HG03457 (cell line): ENCODE results near the gene EEFSEC.

Source experiments
- ATAC-seq: cut with Tn5 transposase; IDR thresholded peaks from one replicate; pipeline ENCODE4 v1.9.1; 2021; ENCODE audit warnings: moderate number of reproducible peaks; ENCODE audit not compliant: unreplicated experiment

The EEFSEC gene

DNA sequence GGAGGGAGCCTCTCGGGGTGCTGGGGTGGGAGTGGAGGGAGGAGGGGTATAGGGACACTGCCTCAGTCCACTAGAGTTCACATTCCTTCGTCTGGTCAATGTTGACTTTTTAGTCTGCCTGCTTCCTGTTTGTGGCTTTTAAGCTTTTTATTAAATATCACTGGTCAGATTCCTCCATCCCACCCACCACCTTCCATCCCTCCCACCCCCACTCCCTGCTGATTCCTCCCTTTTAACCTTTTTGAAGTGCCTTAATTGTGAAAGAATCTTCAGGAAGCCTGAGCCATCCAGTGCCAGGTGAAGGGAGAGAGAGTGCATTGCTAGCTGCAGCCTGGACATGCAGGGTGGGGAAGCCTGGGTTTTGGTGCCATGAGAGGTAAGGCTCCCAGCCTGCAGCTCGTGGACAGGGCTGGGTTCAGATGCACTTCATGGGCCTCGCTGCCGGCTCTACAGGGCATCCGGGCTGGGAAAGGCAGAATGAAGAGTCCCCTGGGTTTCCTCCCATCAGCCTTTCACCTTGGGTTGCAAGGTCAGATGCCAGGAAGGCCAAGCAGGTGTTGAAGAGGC is 207.5 kb downstream of the EEFSEC start:
- ATAC-seq, result no peak

DNA sequence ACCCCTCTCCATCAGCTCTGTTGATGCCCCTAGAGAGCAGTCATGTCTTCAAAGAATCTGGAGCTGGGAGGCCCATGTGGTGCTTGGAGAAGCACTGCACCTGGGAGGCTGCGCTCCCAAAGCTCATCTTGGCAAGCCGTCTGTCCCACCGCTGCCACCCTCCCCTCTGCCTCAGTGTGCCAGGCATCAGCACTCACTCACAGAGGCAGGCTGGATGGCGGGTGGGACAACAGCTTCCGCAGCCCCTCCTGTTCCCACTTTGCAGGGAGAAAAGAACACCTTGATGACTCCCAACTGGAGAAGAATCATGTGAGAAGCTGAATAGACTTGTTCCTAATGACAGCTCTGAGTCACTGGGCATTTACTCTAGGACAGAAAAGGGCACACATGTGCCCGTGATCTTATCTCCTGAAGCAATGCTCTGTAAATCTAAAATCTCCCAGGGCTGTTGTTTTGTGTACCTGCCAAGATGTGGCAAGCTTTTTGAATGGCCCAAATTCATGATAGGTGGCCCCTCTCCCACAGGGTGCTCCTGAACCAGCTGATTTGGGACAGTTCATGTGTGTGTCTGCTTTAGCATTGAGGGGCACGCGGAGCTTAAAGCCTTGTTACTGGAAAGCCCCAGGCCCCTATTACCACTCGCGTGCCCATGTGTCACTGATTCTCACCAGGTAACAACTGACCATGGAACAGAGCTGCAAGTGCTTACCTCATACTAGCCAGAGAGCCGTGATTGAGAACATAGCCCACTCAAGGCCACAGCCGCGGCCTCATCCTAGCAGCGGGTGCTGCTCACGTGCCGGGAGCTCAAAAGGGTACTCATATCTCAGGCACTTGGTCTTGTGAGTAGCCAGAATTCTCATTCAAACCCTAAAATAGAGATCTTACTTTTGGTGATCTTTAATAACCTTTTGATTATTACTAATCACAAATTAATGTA is 209.0 kb downstream of the EEFSEC start:
- no peak for ATAC-seq

DNA sequence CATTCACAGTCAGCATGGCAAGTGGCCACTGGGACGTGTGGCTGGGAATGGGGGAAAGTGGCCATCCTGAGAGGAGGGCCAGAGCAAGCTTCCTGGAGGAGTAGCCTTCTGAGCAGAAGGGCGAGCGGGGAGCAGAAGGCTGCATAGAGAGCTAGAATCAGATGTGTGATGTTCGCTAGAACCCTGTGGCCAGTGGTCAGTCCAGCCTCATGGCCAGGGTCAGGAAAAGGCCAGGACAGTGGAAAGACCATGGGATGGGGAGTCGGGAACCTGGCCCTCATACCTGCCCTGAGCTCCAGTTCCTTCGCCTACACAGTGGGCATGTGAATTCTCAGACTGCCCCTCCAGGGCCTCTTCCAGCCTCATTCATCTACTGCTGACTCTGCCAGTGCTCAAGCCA is 211.0 kb downstream of the EEFSEC start:
- ATAC-seq, result no peak

DNA sequence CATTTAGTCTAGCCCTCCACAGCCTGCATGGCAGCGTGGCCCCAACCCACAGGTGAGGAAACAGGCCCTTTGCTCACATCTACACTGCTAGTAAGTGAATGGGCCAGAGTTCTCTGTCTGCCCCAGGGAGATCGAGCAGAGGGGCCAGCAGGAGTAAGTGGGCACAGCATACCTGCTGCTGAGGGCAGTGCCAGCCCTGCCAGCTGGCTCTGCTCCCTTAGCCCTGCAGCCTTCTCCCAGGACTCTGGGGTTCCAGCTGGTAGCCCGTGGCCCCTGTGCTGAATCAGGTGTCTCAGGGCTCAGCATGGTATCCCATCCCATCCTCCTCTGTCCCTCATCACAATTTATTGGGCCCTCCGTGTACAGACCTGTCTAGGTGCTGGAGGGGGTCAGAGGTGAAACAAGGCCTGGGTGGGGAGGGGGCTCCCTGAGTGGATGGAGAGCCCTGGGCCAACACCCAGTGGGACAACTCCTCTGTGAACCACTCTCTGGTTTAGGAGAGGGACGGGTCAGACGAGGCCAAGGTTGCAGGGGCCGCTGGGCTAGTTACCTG is 211.6 kb downstream of the EEFSEC start:
- ATAC-seq, result no peak

DNA sequence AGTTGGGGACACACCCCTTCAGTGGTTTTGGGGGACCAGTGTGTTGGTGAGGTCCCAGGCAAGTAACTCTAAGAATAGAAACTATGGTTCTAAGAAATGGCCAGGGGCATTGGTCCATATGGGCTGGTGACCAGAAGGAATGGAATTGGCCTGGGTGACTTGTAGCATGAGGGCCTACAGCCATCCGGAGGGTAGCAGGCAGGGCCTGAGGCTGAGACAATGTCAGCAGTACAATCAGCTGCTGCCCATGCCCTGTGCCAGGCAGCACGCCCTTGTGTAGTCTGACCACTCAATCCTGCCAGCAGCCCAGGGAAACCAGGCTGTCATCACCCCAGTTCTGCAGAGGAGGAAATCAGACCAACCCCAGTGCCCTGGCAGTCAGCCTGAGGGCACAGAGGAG is 212.9 kb downstream of the EEFSEC start:
- ATAC-seq, result no peak

DNA sequence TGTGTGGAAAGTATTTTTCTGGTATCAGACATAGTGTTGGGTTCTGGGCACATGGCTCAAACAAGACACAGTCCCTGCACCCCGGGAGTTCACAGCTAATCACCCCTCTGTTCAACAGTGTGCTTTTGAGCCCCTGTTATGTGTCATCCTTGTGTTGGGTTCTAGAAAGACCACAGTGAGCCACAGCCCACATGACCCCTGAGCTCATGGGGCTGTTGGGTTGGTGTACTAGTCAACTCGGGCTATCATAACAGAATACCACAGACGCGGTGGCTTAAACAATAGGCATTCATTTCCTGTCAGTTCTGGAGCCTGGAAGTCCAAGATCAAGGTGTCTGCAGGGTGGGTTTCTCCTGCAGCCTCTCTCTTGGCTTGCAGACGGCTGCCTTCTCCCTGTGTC is 213.4 kb downstream of the EEFSEC start:
- no peak for ATAC-seq

DNA sequence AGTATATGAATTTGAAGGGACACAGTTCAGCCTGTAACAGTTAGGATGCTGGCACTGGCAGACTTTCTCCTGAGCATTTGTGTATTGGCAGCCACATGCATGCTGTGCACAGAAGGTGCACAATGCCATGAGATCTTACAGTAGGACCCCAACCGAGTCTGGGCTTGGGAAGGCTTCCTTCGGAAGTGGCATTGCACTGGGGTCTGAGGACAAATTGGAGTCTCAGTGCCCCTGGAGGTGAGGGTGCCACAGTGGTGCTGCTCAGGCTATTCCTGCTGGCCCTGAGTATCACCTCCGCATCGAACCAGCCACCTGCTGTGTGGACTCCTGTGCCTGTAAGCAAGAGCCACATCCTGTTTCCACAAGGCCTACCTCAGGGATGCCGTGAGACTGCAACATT is 213.9 kb downstream of the EEFSEC start:
- no peak for ATAC-seq

DNA sequence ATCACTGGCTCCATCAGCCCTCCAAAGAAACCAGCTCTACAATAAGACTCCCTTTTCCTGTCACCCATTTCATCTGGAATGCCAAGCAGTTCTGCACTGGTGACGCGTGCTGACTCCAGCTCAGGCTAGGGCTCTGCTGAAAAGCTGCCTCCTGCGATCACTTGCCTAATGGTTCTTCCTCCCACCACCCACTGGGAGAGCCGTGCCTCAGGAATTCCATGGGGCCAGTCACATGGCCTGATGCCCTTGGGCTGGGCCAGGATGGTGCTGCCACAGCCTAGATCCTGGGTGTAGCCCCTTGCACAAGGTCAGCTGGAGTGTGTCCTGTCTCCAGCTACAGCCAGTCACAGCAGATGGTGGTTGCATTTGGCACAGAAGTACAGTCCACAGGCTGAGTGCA is 214.5 kb downstream of the EEFSEC start:
- no peak for ATAC-seq

DNA sequence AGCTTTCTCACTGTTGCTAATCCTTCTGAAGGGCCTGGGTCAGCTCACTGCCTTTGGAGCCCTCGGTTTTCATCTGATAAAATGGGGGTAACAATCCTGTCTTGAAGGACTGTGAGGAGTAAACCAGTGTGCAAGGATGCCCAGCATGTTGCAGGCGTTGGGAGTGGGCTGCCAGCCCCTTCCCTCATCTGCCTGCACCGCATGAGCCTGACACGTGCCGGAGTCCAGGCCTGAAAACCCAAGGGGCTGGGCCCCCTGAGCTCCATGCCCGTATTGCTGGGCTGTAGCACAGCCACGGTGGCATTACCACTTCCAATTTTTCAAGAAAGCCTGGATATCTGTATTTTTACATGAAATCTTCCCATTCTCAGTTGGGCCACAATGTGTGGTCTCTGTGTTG is 215.3 kb downstream of the EEFSEC start:
- no peak for ATAC-seq

DNA sequence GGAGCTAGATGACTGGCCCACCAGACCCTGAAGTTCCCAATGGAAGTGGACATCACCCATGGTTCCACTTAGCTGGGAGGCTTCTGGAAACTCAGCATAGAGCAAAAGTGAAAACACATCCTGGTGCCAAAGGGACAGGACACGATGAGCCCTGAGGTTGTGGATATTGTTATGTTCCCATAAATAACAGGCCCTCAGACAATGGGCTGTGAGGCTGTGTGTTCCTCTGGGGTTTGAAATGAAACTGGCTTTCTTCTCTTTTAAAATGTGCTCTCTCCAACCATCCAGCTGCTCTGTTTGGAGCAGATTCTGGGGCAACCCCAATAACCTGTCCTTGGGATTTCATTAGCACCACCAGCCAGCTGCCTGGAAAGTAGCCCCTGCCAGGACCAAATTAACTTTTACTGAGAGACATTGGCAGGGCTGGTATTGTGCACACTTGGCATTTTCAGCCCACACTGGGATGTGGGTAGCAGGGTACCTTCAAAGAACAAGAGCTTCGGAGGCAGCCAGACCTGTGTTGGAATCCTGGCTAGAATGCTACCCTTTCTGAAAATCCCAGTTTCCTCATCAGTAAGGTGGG is 215.9 kb downstream of the EEFSEC start:
- no peak for ATAC-seq

DNA sequence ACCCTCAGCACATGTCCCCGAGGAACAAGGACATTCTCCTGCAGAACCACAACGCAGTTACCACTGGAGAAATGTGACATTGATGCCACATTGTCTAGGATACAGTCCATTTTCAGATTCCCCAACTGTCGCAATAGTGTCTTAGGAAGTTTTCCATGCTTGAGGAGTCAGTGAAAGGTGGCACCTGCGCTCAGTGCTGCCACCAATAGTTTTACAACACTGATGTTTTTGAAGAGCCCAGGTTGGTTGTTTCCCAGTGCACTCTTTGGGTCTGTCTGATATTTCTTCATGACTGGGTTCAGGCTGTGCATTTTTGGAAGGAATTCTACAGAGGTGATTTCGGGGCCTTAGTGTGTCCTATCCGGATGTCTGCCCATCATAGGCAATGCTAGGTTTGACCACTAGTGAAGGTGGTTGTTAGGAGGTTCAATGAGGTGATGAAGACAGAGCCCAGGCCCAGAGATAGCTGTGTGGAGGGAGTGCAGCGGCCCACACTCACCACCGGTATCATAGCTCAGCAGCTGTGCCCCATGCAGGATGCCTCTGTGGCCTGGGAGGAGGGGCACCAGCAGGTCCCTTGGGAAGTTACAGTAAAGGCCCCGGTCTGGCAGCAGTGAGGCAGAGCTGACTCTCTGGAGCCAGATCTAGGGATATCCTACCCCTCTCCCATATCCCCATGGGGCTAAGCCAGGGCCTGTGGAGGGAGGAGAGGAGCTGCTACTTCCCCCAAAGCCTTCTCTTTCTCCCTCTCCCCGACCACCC is 216.8 kb downstream of the EEFSEC start:
- ATAC-seq, result no peak

DNA sequence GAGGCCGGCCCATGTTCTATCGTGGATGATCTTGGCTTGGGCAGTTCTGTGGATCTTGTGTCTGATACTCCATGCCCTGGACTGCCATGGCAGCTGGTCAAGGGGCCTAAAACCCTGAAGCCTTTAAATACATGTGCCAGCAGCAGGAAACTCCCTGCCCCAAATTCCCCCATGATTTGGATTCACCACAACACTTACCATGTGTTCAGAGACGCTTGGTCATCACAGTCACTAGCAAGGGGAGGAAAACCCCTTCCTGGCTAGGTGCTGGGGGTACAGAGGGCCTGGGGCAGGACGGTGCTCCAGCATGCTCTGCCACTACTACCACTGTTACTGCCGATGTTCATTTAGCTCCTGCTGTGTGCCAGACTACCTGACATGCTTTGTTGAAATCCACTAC is 219.0 kb downstream of the EEFSEC start:
- ATAC-seq, result no peak

DNA sequence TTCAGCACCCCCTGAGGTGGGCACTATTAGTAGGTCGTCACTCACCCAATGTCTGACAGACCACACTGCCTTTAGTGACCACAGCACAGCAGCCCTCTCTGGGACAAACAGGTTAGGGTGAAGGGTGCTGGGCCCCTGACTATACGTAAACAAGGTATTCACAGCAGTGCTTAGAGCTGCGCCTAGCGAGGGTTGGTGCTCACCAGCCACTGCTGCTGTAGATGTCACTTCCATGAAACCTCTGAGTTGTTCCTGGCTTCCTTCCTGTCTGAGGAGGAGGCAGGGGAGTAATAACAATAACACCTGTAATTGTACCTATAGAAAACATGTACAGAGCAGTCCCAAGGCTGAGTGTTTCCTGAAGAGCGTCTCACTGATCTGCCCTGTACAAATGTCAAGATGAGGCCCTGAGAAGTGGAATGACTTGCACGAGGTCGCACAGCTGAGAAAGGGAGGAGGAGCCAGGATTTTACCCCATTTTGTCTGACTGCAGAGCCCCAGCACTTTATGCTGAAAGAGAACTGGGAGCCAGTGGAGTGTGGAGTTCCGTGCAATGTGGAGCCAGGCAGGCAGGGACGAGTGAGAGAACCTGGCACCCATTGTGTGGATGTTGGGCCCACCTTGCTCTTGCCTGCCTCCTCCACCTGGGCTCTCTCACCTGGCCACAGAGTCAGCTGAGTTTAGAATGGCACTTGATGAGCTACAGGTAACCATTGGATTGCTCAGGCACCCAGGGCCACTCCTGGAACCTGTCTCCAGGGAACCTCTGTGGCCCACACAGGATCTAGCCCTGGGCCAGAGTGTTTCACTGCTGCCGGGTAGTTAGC is 219.6 kb downstream of the EEFSEC start:
- ATAC-seq, result no peak

DNA sequence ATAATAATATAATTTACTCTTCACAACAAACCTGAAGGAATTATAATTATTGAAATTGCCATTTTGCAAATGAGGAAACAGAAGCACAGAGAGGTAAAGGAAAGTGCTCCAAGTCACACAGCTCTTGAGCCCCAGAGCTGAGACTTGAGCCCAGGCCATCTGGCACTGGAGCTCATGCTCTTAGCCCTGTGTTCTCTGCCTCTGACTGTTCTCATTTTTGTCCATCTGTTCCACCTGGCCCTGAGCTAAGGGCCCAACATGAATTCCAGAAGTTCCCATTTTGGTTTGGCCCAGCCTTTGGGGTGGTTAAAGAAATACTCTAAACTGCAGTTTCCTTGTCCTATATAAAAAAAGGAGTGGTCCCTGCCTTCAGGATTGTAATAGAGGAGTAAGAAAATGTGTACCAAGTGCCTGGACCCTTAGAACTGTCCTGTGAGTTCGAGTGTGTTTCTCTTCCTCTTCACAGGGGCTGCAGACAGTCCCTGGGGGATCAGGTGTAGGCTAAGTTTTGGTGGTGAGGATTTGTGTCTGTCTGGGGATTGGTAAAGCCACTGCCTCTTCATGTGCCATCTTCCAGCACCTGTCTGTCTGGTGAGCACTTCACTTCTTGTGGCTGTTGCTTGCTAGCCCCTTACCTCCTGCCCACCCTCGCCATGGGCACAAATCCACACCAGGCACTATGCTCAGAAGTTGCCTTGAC is 221.6 kb downstream of the EEFSEC start:
- ATAC-seq, result no peak

DNA sequence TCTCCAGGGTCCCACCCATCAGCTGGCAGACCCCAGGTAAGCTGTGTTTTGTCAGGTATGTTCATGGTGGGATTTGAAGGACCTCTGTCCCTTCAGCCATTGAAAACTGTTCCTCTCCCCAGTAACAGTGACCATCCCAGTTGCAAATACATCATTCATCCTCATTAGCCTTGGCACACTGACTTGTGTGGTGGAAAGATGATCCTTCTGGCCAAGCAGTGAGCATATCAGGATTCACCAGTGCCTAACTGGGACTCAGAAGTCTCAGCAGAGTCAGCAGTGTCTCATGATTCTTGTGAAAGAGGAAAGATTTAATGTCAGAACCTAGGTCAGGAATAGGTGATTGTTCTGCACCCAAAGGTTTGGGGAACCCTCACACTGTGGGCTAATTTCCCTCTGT is 223.2 kb downstream of the EEFSEC start:
- no peak for ATAC-seq

DNA sequence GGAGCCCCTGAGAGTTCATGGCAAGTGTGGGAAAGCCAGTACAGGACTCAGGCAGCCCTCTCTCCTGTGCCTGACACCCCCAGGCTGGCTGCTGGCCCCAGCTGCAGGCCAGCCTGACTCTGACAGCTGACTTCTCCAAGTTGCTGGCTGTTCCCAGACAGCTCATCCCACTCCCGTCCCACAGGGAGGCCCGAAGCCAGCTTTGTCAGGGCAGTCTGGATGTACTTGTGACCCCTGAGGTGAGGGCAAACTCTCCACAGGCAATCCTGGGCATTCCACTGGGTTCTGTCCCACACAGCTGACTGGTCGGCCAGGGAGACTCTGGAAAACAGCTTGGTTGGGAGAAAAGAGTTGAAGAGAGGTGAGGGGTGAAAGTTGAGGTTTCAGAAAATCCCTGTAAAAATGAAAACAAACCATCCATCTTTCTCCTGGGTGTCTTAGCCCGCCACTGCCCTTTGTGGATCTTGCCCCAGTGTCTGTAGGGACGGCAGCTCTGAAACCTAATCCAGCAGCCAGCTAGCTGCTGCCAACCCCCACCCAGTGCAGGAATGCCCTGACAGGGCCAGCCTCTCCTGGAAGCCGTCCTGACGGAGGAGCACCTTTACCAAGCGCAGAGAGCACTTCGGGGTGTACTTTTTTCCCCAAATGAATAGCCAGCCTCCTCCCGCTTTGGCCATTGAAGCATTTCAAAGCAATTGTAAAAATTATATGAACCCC is 225.5 kb downstream of the EEFSEC start:
- ATAC-seq, result no peak

DNA sequence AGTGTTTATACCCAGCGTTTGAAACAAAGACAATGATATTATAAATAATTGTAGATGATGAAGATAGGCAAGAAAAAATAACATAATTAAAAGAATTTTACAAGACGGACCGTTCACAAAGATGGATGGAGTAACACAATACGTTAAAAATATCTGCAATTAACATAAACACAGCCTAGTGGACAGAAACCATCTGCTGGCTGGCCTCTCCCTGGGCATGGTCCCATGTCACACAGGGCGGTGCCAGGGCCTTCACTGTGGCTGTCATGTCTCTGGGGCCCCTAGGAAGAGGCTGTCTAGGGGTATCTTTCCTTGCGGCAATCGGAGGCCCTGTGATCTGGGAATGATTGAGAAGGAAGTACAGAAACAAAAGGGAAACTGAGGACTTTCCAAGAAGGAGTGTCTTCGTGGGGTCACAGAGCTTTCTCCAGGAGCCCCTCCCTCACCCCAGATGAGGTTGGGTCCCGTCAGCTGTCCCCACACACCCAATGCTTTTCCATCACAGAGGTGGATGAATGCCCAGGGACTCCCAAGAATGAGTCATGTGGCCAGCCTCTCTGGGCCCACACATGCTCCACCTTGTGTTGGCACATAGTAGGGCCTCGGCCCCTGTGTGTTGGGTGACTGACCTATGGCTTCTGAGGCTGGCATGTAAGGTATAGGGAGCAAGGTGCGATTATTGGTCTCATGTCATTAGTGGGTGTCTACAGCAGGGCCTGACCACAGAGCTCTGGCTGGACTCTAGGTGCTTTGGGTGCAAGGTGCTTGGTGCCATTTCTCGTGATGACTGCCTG is 226.3 kb downstream of the EEFSEC start:
- no peak for ATAC-seq

DNA sequence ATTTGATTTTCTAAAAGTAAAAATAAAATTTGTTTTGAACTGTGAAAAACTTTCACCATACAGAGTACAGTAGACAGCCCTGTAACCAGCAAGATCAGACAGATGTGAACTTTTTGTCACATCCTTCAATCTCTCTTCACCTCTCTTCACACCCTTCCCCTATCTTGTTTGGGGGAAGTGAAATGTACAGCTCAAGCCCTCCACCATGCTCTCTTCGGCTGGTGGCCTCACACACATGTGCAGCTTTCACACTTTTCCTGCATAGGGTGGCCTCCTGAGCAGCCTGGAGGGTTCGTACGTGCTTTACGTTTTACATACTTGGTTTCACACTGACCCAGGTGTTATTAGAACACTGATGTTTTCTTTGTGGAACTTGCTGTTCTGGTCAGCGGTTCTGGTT is 227.0 kb downstream of the EEFSEC start:
- ATAC-seq, result no peak
